ENCODE results near the gene PIK3C3. TPM values are rescaled to one million over a fixed set of nuclear protein-coding genes. Genes with fewer than 3 reads are reported as not detected.

Gene PIK3C3
- total RNA-seq, 3 donors from 2014 or later, result 33.4 to 70.4 (median 45.9) TPM

DNA sequence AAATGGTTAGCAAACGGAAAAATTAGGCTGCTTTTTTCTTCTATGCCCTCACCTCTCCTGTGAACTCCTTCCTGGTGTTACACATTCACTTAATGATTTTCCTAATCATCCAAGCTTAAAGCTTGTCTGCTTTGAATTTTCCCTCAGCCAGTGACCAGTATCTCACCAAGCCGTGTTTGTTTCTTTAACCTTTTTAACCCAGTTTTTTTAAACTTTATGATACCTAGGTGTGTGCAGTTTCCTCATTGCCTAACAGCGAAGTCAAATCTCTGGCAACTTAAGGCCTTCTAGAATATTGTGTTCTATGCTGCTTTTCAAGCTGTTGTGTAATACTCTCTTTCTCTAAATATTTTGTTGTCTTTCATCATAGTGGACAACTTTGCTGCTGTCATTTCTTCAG, 113.0 kb downstream of the PIK3C3 start:
- Histone ChIP-seq H3K4me1 (no peaks in the 10 kb centered on the region), H3K9me3 (no peaks in the 10 kb centered on the region), H3K27me3 (no peaks in the 10 kb centered on the region), H3K36me3 (peaks cover 17% of the 10 kb centered on the region), H3K4me3 (no peak overlapping the region), H3K27ac (no peak overlapping the region)
- DNase-seq (ENCODE audit: low spot score in 2 of 2), result no peak
- TF ChIP-seq, protein P1, sequence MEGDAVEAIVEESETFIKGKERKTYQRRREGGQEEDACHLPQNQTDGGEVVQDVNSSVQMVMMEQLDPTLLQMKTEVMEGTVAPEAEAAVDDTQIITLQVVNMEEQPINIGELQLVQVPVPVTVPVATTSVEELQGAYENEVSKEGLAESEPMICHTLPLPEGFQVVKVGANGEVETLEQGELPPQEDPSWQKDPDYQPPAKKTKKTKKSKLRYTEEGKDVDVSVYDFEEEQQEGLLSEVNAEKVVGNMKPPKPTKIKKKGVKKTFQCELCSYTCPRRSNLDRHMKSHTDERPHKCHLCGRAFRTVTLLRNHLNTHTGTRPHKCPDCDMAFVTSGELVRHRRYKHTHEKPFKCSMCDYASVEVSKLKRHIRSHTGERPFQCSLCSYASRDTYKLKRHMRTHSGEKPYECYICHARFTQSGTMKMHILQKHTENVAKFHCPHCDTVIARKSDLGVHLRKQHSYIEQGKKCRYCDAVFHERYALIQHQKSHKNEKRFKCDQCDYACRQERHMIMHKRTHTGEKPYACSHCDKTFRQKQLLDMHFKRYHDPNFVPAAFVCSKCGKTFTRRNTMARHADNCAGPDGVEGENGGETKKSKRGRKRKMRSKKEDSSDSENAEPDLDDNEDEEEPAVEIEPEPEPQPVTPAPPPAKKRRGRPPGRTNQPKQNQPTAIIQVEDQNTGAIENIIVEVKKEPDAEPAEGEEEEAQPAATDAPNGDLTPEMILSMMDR (IDR thresholded peaks at IDR 0.05), result no peak
- TF ChIP-seq POLR2A (IDR thresholded peaks at IDR 0.05), result no peak
- no peak for TF ChIP-seq POLR2AphosphoS5 (IDR thresholded peaks at IDR 0.05)
- intact Hi-C loops (cut with DNase I; ENCODE audit: low total_unique reads), result no loop called here

DNA sequence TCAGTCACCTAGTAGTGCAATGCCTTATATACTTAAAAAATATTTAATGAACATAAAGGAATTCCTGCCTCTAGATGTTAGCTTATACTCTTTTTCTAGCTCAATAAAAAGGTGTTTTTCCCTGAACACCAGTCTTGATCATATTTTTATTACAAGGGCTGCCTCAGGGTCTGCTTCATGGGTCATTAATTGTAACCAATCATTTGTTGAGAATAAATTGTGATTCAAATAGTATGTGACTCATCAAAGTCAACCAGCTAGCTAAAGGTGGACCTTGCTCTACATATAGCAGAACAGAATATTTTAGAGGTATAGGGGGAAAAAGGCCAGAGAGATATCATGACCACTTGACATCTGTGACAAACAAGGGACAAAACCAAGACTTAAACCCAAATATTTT, 114.0 kb downstream of the PIK3C3 start:
- no peaks in the 10 kb centered on the region for H3K9me3 ChIP-seq

DNA sequence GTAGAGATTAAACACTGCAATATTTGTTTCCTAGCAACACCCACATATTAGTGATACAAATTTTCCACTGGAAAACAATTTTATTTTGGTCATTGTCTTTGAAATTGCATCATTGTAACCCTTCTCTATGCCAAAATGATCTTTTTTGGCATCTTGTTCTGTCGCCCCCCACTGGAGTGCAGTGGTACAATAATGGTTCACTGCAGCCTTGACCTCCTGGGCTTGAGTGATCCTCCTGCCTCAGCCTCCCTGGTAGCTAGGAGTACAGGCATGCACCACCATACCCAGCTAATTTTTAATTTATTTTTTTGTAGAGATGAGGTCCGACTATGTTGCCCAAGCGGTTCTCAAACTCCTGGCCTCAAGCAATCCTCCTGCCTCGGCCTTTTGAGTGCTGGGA, 117.4 kb downstream of the PIK3C3 start:
- Histone ChIP-seq H3K4me3 (no peak overlapping the region), H3K9me3 (no peaks in the 10 kb centered on the region), H3K4me1 (no peaks in the 10 kb centered on the region), H3K27ac (no peak overlapping the region), H3K36me3 (peaks cover 14% of the 10 kb centered on the region), H3K27me3 (no peaks in the 10 kb centered on the region)
- intact Hi-C loops (cut with DNase I; ENCODE audit: low total_unique reads), result no loop called here
- DNase-seq (ENCODE audit: low spot score in 2 of 2), result no peak
- TF ChIP-seq POLR2A (IDR thresholded peaks at IDR 0.05) (no peak), POLR2AphosphoS5 (IDR thresholded peaks at IDR 0.05) (no peak)
- TF ChIP-seq, protein P1 (IDR thresholded peaks at IDR 0.05), result no peak

More for the DNA sequence above, 114.0 kb downstream of the PIK3C3 start:
- DNase-seq (ENCODE audit: low spot score in 2 of 2), result no peak
- Histone ChIP-seq H3K27me3 (no peaks in the 10 kb centered on the region), H3K27ac (no peak overlapping the region), H3K36me3 (peaks cover 17% of the 10 kb centered on the region), H3K4me1 (no peaks in the 10 kb centered on the region), H3K4me3 (no peak overlapping the region)
- TF ChIP-seq, protein P1 (IDR thresholded peaks at IDR 0.05), result no peak
- no peak for TF ChIP-seq POLR2A (IDR thresholded peaks at IDR 0.05)
- TF ChIP-seq POLR2AphosphoS5 (IDR thresholded peaks at IDR 0.05), result no peak
- intact Hi-C loops (cut with DNase I; ENCODE audit: low total_unique reads), result no loop called here

DNA sequence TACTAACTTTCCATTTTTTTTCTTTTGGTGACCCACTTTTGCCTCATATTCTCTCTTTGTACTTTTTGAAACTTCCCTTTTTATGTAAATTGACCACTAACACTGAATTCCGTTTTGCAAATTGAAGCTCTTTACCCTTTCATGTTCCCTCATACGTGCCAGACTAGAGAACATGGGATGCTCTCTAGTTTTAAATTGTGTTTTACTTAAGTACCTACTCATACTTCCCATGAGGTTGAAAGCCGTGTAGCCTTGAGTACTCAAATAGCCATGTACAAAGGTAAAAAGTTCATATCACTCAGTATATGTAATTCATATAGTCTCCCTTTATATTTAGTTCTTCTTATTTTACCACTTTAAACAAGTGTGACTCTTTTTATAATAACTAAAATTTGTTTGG, 119.7 kb downstream of the PIK3C3 start:
- H3K36me3 ChIP-seq, result peaks cover 9% of the 10 kb centered on the region

DNA sequence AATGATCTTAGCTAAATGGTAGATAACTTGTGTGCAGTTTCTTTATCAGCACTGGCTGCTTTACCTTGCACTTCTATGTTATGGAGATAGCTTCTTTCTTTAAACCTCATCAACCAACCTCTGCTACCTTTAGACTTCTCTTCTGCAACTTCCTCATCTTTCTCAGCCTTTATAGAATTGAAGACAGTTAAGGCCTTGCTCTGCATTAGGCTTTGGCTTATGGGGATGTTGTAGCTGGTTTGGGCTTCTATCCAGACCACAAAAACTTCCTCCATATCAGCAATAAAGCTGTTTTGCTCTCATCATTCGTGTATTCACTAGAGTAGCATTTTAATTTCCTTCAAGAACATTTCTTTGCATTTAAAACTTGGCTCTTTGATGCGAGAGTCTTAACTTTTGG, 123.7 kb downstream of the PIK3C3 start:
- Histone ChIP-seq H3K27me3 (no peaks in the 10 kb centered on the region), H3K4me1 (no peaks in the 10 kb centered on the region), H3K9me3 (no peaks in the 10 kb centered on the region), H3K4me3 (no peak overlapping the region), H3K27ac (no peak overlapping the region), H3K36me3 (no peaks in the 10 kb centered on the region)
- intact Hi-C loops (cut with DNase I; ENCODE audit: low total_unique reads), result no loop called here
- TF ChIP-seq, protein P1 (IDR thresholded peaks at IDR 0.05), result no peak
- no peak for TF ChIP-seq POLR2A (IDR thresholded peaks at IDR 0.05)
- no peak for TF ChIP-seq POLR2AphosphoS5 (IDR thresholded peaks at IDR 0.05)
- no peak for DNase-seq (ENCODE audit: low spot score in 2 of 2)

More for the DNA sequence above, 119.7 kb downstream of the PIK3C3 start:
- H3K4me3 ChIP-seq, result no peak overlapping the region
- H3K9me3 ChIP-seq, result no peaks in the 10 kb centered on the region
- intact Hi-C loops (cut with DNase I; ENCODE audit: low total_unique reads), result no loop called here
- no peak overlapping the region for H3K27ac ChIP-seq
- H3K27me3 ChIP-seq, result no peaks in the 10 kb centered on the region
- DNase-seq (ENCODE audit: low spot score in 2 of 2), result no peak
- no peaks in the 10 kb centered on the region for H3K4me1 ChIP-seq
- TF ChIP-seq, protein P1 (IDR thresholded peaks at IDR 0.05), result no peak
- TF ChIP-seq POLR2AphosphoS5 (IDR thresholded peaks at IDR 0.05), result no peak
- no peak for TF ChIP-seq POLR2A (IDR thresholded peaks at IDR 0.05)

All from breast epithelium (tissue), 4 donors.